Liver (tissue), 3 donors: ENCODE results near the gene TM9SF3.

Experiments used
- CTCF ChIP-seq: fragments of 150-350 bp; IDR thresholded peaks from 2 replicates; pipeline ENCODE4 v1.5.1; 2017; ENCODE audit warnings: improper control_type of control experiment, low read depth, low read length; ENCODE audit not compliant: missing input control
- REST ChIP-seq: IDR thresholded peaks from 2 replicates; pipeline ENCODE4 v1.6.1; 2016; ENCODE audit warnings: antibody characterized with exemption, mild to moderate bottlenecking
- RXRA ChIP-seq, 2 donors: IDR thresholded peaks; 2 replicates each; pipeline ENCODE4 v1.6.1; 2017 to 2018; ENCODE audit warnings: antibody characterized with exemption in 2 of 2, mild to moderate bottlenecking in 1 of 2
- SP1 ChIP-seq: IDR thresholded peaks from 2 replicates; pipeline ENCODE4 v1.6.1; 2018; ENCODE audit warnings: antibody characterized with exemption, mild to moderate bottlenecking
- donor health status: healthy.
- donor health status: healthy.

GRCh38 chr10:96497391-96497790 lies 89.4 kb downstream of the TM9SF3 start:
- TF ChIP-seq RXRA (IDR thresholded peaks at IDR 0.05) (no peak), REST (no peak), CTCF (no peak), SP1 (no peak)
